Measurements from ENCODE around the gene TAC3. TPM values are rescaled to one million over a fixed set of nuclear protein-coding genes. Genes with fewer than 3 reads are reported as not detected.

The TAC3 gene
- total RNA-seq, 1 experiment from 2014 or later = 6.2 TPM

DNA sequence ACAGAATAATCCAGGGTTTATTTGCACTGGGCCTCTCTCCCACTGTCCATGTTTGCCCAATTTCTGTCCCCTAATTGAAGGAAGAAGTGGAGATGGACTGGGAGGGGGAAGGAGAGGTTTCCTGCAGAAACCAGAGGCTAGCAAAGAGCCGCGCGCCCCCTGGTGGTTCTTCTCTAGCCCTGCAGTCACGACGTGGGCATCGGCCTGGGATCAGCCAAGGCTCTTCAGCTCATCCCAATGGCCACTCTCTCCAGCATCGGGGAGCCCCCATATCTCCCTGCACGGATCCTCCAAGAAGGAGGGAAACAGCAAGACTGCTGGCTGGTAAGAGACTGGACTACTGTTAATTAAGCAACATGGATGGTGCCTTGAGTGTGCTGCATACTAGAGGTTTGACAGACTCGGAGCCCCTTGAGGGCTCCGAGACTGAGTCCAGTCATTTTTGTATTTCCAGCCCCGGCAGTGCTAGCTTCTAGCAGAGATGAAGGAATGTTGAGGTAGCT lies 28.7 kb downstream of the TAC3 start:
- no peaks in the 10 kb centered on the region for H4K20me1 ChIP-seq (ENCODE audit: control insufficient read depth, insufficient read depth, insufficient read length)
- no peak overlapping the region for H3K4me2 ChIP-seq (ENCODE audit: insufficient read depth, insufficient read length, low read length)
- H3K9ac ChIP-seq (ENCODE audit: extremely low read depth, insufficient read length, low read length) = no peak overlapping the region
- H2BK12ac ChIP-seq (ENCODE audit: insufficient read length, low read depth, low read length) = no peak overlapping the region
- no peak overlapping the region for H3T11ph ChIP-seq (ENCODE audit: low read length)
- no peak overlapping the region for H2BK120ac ChIP-seq (ENCODE audit: low read depth, low read length, poor library complexity, severe bottlenecking)
- no peaks in the 10 kb centered on the region for H3K9me3 ChIP-seq (ENCODE audit: control insufficient read depth, low read depth, low read length)
- no peaks in the 10 kb centered on the region for H3K79me2 ChIP-seq (ENCODE audit: insufficient read depth, low read length)
- no peak overlapping the region for H3K4ac ChIP-seq (ENCODE audit: low read depth, low read length)
- no peak overlapping the region for H3K27ac ChIP-seq (ENCODE audit: insufficient read length, low read depth, low read length)
- H4K91ac ChIP-seq (ENCODE audit: insufficient read length, low read depth, low read length) = no peak overlapping the region
- no peaks in the 10 kb centered on the region for H3K27me3 ChIP-seq (ENCODE audit: insufficient read depth, low read length)
- H2AFZ ChIP-seq (ENCODE audit: low read length) = no peak overlapping the region
- peak; percentile 92 for DNase-seq
- peak overlapping the region in 1 of 2 experiments; percentile 22; a peak in 1 of 5 replicates for H3K4me3 Mint-ChIP-seq
- H3K23me2 ChIP-seq (ENCODE audit: insufficient read length, low read depth, low read length, poor library complexity, severe bottlenecking) = no peaks in the 10 kb centered on the region
- no peaks in the 10 kb centered on the region for H3K9me3 Mint-ChIP-seq
- no peaks in the 10 kb centered on the region; a peak in 1 of 7 replicates for H3K36me3 Mint-ChIP-seq (ENCODE audit: insufficient read depth in 1 of 3, low read depth in 3 of 3)
- peaks cover 18 to 23% of the 10 kb centered on the region in 2 experiments for H3K4me1 Mint-ChIP-seq
- WGBS (ENCODE audit: extremely low coverage, insufficient read length, low lambda C conversion rate) = no CpG with 5 or more reads among the region's 11 CpGs
- peaks cover 1% of the 10 kb centered on the region; the same call in 1 of the 2 replicates for H3K27me3 Mint-ChIP-seq (ENCODE audit: low read depth)
- H2BK15ac ChIP-seq (ENCODE audit: low read depth, low read length) = no peak overlapping the region
- TF ChIP-seq, protein P1, sequence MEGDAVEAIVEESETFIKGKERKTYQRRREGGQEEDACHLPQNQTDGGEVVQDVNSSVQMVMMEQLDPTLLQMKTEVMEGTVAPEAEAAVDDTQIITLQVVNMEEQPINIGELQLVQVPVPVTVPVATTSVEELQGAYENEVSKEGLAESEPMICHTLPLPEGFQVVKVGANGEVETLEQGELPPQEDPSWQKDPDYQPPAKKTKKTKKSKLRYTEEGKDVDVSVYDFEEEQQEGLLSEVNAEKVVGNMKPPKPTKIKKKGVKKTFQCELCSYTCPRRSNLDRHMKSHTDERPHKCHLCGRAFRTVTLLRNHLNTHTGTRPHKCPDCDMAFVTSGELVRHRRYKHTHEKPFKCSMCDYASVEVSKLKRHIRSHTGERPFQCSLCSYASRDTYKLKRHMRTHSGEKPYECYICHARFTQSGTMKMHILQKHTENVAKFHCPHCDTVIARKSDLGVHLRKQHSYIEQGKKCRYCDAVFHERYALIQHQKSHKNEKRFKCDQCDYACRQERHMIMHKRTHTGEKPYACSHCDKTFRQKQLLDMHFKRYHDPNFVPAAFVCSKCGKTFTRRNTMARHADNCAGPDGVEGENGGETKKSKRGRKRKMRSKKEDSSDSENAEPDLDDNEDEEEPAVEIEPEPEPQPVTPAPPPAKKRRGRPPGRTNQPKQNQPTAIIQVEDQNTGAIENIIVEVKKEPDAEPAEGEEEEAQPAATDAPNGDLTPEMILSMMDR (conservative IDR thresholded peaks at IDR 0.05) = peak; percentile 96
- H2BK20ac ChIP-seq (ENCODE audit: low read depth, low read length, poor library complexity, severe bottlenecking) = no peak overlapping the region
- H4K8ac ChIP-seq (replicated peaks; ENCODE audit: insufficient read length, low read depth, low read length) = no peak overlapping the region
- H3K56ac ChIP-seq (ENCODE audit: insufficient read length, low read depth, low read length) = no peak overlapping the region
- no peak overlapping the region for H3K27ac Mint-ChIP-seq
- H3K18ac ChIP-seq (ENCODE audit: insufficient read length, low read depth, low read length) = no peak overlapping the region
- H4K5ac ChIP-seq (ENCODE audit: insufficient read length, low read depth, low read length) = no peak overlapping the region
- H3K4me1 ChIP-seq (ENCODE audit: insufficient read depth, low read length) = peaks cover 3% of the 10 kb centered on the region; the same call in 1 of the 2 replicates
- no peak overlapping the region for H2AK5ac ChIP-seq (ENCODE audit: insufficient read length, low read length)
- no peak overlapping the region for H3K14ac ChIP-seq (ENCODE audit: insufficient read depth, low read length)
- H2BK5ac ChIP-seq (ENCODE audit: insufficient read length, low read length) = no peak overlapping the region
- no peak overlapping the region for H3K23ac ChIP-seq (ENCODE audit: insufficient read length, low read depth, low read length)
- H3K79me1 ChIP-seq (ENCODE audit: insufficient read depth, low read depth, low read length, poor library complexity, severe bottlenecking) = no peaks in the 10 kb centered on the region

Measured in H9 (cell line).